Transverse colon (tissue), 4 donors: ENCODE results near the gene PIEZO2. TPM values are rescaled to one million over a fixed set of nuclear protein-coding genes. Genes with fewer than 3 reads are reported as not detected.

Source experiments
- DNase-seq: peaks from one replicate; pipeline ENCODE4 v3.0.0-alpha.2; 2019
- H3K27ac ChIP-seq, 4 donors: fragments of 200-600 bp; sonication (generic); 2 replicates each; pipeline ENCODE4 v1.5.1; 2016 to 2018; ENCODE audit warnings: inconsistent platforms in 4 of 4
- H3K27me3 ChIP-seq: fragments of 200-600 bp; sonication (generic); 2 replicates; pipeline ENCODE4 v1.5.1; 2017; ENCODE audit warnings: inconsistent platforms
- H3K36me3 ChIP-seq, 4 donors: fragments of 200-600 bp; sonication (generic); 2 replicates each; pipeline ENCODE4 v1.5.1; 2017 to 2019; ENCODE audit warnings: inconsistent platforms in 4 of 4
- H3K4me1 ChIP-seq, 4 donors: fragments of 200-600 bp; sonication (generic); 2 replicates each; pipeline ENCODE4 v1.5.1; 2017 to 2020; ENCODE audit warnings: inconsistent platforms in 4 of 4
- H3K4me3 ChIP-seq, 4 donors: fragments of 200-600 bp; sonication (generic); 1 replicate in 1 of 4; 2 replicates in 3 of 4; pipeline versions ENCODE4 v1.5.1 to v1.6.1; 2017 to 2019; ENCODE audit warnings: inconsistent platforms in 4 of 4
- H3K9me3 ChIP-seq, 2 donors: fragments of 200-600 bp; sonication (generic); 2 replicates each; pipeline ENCODE4 v1.5.1; 2017 to 2019; ENCODE audit warnings: inconsistent platforms in 2 of 2
- EP300 ChIP-seq: sonication (generic); formaldehyde crosslinking; IDR thresholded peaks from one replicate; pipeline ENCODE4 v1.6.1; 2017; ENCODE audit warnings: antibody characterized with exemption, low read depth
- POLR2A ChIP-seq: fragments of 450-650 bp; IDR thresholded peaks from one replicate; pipeline ENCODE4 v1.6.1; 2016; ENCODE audit warnings: antibody characterized with exemption, mild to moderate bottlenecking, moderate library complexity
- POLR2AphosphoS5 ChIP-seq, 3 donors: sonication (generic); formaldehyde crosslinking; IDR thresholded peaks; one replicate each; pipeline ENCODE4 v1.6.1; 2016; ENCODE audit warnings: antibody characterized with exemption in 3 of 3
- WGBS, 2 donors: methylation state at CpG; one replicate each; pipeline ENCODE4 v1.1.5; 2018; ENCODE audit warnings: low coverage in 1 of 2; 5-methylcytosine and 5-hydroxymethylcytosine counted together
- in situ Hi-C, 4 donors: fragments of 200-750 bp; cut with MboI; loops; one replicate each; pipeline versions ENCODE4 v1.15.0 to v1.15.1; 2017; ENCODE audit warnings: low sequenced_read_pairs in 3 of 4, low pct_ligation_motif_present in 1 of 4, low pct_unique_long_range_greater_than_20kb in 1 of 4
- intact Hi-C: fragments of 100-400 bp; cut with DNase I; formaldehyde crosslinking; loops from one replicate; pipeline ENCODE4 v1.15.1; 2023; ENCODE audit warnings: low total_unique reads
- total RNA-seq, 4 donors: library from RNA; depleted of rRNA; stranded (reverse); fragments of >200 nt; gene quantifications; one replicate each; pipeline ENCODE4 v1.1.0, GENCODE V29; 2016
- TF ChIP-seq, protein P1 (sequence below), 5 experiments: fragments of 200-600 bp in 3 of 5; fragments of 450-650 bp in 2 of 5; sonication (generic) in 3 of 5; IDR thresholded peaks; 1 replicate in 2 of 5; 2 replicates in 3 of 5; pipeline ENCODE4 v1.5.1; 2016 to 2017; ENCODE audit warnings: antibody characterized with exemption in 5 of 5, inconsistent platforms in 3 of 5, mild to moderate bottlenecking in 2 of 5, moderate library complexity in 1 of 5

PIEZO2 gene
- total RNA-seq, 4 donors from 2014 or later, result 2.9 to 7.5 (median 4.5) TPM

DNA sequence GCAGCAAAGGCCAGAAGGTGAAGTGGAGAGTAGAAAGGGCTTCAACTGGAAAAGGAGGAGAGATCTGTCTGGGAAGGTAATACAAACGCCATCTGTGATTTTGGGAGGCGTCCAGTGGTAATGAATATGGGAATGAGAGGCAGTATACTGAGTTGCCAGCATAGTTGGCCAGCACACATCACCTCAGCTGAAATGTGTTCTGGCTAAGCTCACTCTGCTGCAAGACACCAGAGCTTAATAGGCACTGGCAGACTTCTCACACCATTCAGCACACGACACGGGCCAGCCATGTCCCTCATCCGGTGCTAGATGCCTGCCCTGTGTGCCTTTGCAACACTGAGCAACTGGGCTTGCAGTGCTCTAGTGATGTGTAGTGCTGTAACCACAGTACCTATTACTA, 277.1 kb downstream of the PIEZO2 start:
- no peak for DNase-seq
- Histone ChIP-seq H3K4me3 (no peak overlapping the region), H3K4me1 (peaks cover 0 to 3% (median 0%) of the 10 kb centered on the region in 4 donors), H3K27me3 (no peaks in the 10 kb centered on the region), H3K36me3 (no peaks in the 10 kb centered on the region), H3K27ac (no peak overlapping the region), H3K9me3 (no peaks in the 10 kb centered on the region)
- intact Hi-C loops, result no loop called here
- in situ Hi-C loops, result loop anchor here in 2 of 4 donors (25.0 kb wide), 3 partner anchors 165 to 690 kb away; no protein-coding TSS in a partner anchor
- 32 to 62% methylated on average over 2 to 5 of the region's 5 CpGs for WGBS, 2 donors
- TF ChIP-seq POLR2AphosphoS5 (IDR thresholded peaks at IDR 0.05) (peak in 1 of 3 donors; percentile 48), POLR2A (no peak)
- TF ChIP-seq, protein P1, sequence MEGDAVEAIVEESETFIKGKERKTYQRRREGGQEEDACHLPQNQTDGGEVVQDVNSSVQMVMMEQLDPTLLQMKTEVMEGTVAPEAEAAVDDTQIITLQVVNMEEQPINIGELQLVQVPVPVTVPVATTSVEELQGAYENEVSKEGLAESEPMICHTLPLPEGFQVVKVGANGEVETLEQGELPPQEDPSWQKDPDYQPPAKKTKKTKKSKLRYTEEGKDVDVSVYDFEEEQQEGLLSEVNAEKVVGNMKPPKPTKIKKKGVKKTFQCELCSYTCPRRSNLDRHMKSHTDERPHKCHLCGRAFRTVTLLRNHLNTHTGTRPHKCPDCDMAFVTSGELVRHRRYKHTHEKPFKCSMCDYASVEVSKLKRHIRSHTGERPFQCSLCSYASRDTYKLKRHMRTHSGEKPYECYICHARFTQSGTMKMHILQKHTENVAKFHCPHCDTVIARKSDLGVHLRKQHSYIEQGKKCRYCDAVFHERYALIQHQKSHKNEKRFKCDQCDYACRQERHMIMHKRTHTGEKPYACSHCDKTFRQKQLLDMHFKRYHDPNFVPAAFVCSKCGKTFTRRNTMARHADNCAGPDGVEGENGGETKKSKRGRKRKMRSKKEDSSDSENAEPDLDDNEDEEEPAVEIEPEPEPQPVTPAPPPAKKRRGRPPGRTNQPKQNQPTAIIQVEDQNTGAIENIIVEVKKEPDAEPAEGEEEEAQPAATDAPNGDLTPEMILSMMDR (IDR thresholded peaks at IDR 0.05), result no peak

DNA sequence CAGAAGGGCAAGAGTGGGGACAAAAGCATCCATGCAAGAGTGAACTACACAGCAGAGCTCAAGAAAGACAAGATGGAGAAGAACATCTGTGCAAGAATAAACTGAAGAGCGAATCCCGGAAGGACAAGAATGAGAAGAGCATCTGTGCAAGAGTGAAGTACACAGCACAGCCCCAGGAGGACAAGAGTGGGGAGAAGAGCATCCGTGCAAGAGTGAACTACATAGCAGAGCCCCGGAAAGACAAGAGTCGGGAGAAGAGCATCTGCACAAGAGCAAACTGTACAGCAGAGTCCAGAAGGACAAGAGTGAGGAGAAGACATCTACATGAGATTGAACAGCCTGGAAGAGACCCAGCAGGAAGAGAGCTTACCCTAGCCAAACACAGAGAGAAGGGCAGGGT, 284.6 kb downstream of the PIEZO2 start:
- 83 to 89% methylated on average over 3 to 5 of the region's 5 CpGs for WGBS, 2 donors

DNA sequence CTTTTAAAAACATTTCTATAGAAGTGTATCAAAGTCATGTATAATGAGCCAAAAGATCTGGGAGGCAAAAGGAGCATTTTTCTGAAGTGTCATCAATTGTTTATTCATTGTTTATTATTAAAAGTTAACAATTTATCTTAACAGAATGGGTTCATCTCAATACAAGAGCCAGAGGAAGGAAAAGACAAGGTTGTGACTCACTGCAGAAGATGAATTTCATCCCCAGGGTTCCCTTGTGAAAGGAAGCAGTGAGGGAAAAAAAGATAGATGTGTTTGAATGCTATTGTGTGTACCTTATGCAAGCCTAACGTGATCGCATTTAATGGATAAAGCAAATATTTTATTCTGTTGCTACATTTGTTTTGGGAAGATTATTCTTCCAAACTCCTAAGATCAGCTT, 286.3 kb downstream of the PIEZO2 start:
- WGBS, 2 donors, result 51 to 55% methylated on average over 2 of the region's 2 CpGs
- H3K27ac ChIP-seq, result no peak overlapping the region
- in situ Hi-C loops (loop anchor here in 3 of 4 donors (10.0 to 25.0 kb wide), 4 partner anchors 162 to 699 kb away; no protein-coding TSS in a partner anchor), intact Hi-C loops (no loop called here)
- TF ChIP-seq POLR2A, result no peak
- DNase-seq, result no peak
- no peaks in the 10 kb centered on the region for H3K9me3 ChIP-seq
- H3K4me1 ChIP-seq, result peaks cover 0 to 6% (median 0%) of the 10 kb centered on the region in 4 donors
- H3K27me3 ChIP-seq, result no peaks in the 10 kb centered on the region
- no peaks in the 10 kb centered on the region for H3K36me3 ChIP-seq
- H3K4me3 ChIP-seq, result no peak overlapping the region

More for the DNA sequence above, 284.6 kb downstream of the PIEZO2 start:
- H3K27me3 ChIP-seq, result no peaks in the 10 kb centered on the region
- peaks cover 0 to 6% (median 0%) of the 10 kb centered on the region in 4 donors for H3K4me1 ChIP-seq
- intact Hi-C loops, result no loop called here
- H3K9me3 ChIP-seq, result no peaks in the 10 kb centered on the region
- no peak overlapping the region for H3K4me3 ChIP-seq
- H3K27ac ChIP-seq, result no peak overlapping the region
- TF ChIP-seq POLR2A, result no peak
- TF ChIP-seq, protein P1 (IDR thresholded peaks at IDR 0.05), result no peak
- no peaks in the 10 kb centered on the region for H3K36me3 ChIP-seq
- in situ Hi-C loops, result loop anchor here in 3 of 4 donors (10.0 to 25.0 kb wide), 4 partner anchors 160 to 698 kb away; no protein-coding TSS in a partner anchor
- DNase-seq, result no peak

DNA sequence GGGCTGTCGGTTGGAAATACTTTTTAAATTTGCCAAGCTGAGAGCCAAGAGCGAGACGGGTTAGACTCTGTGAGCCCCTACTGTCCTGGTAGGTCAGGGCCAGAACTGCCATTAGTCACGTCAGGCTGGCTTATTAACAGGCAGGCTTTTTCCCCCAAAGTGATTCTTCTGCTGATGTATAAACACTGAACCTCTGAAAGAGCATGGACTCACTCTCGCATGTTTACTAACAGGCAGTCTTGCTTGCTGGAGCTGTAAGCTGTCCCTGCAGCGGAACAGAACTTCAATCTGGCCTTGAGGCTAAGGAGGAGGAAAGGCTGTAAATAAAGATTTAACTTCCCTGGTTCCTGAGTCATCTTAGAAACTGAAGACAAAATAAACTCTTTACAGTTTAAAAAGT, 288.4 kb downstream of the PIEZO2 start:
- Histone ChIP-seq H3K4me1 (peaks cover 0 to 6% (median 0%) of the 10 kb centered on the region in 4 donors), H3K27me3 (no peaks in the 10 kb centered on the region), H3K36me3 (no peaks in the 10 kb centered on the region), H3K9me3 (no peaks in the 10 kb centered on the region), H3K27ac (peak overlapping the region in 1 of 4 donors; percentile 9), H3K4me3 (no peak overlapping the region)
- in situ Hi-C loops (loop anchor here in 3 of 4 donors (10.0 to 25.0 kb wide), 4 partner anchors 164 to 701 kb away; no protein-coding TSS in a partner anchor), intact Hi-C loops (no loop called here)
- TF ChIP-seq EP300 (no peak), POLR2A (no peak), POLR2AphosphoS5 (IDR thresholded peaks at IDR 0.05) (no peak)
- TF ChIP-seq, protein P1 (IDR thresholded peaks at IDR 0.05), result no peak
- DNase-seq, result no peak
- 57 to 69% methylated on average over 3 to 6 of the region's 6 CpGs for WGBS, 2 donors

DNA sequence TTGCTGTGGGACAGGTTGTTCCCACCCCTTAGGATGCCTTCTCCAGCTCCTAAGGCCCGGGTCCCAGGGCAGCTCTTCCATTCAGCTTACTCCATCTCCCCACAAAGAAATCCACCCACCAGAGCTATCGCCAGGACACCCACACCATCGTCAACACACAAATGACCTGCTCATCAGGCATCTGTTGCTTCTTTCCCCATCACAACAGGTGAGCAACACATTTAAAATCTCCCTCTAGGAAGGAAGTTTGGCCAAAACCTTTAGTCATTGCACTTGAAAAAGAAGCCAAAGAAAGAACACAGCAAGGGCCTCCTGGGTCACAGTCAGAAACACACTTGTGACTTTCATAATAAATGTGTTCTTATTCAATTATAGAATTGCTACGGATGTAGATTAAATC, 289.0 kb downstream of the PIEZO2 start:
- Histone ChIP-seq H3K9me3 (no peaks in the 10 kb centered on the region), H3K36me3 (no peaks in the 10 kb centered on the region), H3K27me3 (no peaks in the 10 kb centered on the region), H3K4me1 (peaks cover 0 to 6% (median 0%) of the 10 kb centered on the region in 4 donors), H3K4me3 (no peak overlapping the region), H3K27ac (peak overlapping the region in 1 of 4 donors; percentile 9)
- in situ Hi-C loops, result loop anchor here in 3 of 4 donors (10.0 to 25.0 kb wide), 4 partner anchors 164 to 702 kb away; no protein-coding TSS in a partner anchor
- DNase-seq, result no peak
- intact Hi-C loops, result no loop called here
- TF ChIP-seq, protein P1 (IDR thresholded peaks at IDR 0.05), result no peak
- TF ChIP-seq POLR2A (no peak), EP300 (no peak), POLR2AphosphoS5 (IDR thresholded peaks at IDR 0.05) (no peak)
- WGBS, 2 donors, result 55 to 71% methylated on average over 4 of the region's 4 CpGs
